ENCODE data around the gene ADORA2A.

DNA sequence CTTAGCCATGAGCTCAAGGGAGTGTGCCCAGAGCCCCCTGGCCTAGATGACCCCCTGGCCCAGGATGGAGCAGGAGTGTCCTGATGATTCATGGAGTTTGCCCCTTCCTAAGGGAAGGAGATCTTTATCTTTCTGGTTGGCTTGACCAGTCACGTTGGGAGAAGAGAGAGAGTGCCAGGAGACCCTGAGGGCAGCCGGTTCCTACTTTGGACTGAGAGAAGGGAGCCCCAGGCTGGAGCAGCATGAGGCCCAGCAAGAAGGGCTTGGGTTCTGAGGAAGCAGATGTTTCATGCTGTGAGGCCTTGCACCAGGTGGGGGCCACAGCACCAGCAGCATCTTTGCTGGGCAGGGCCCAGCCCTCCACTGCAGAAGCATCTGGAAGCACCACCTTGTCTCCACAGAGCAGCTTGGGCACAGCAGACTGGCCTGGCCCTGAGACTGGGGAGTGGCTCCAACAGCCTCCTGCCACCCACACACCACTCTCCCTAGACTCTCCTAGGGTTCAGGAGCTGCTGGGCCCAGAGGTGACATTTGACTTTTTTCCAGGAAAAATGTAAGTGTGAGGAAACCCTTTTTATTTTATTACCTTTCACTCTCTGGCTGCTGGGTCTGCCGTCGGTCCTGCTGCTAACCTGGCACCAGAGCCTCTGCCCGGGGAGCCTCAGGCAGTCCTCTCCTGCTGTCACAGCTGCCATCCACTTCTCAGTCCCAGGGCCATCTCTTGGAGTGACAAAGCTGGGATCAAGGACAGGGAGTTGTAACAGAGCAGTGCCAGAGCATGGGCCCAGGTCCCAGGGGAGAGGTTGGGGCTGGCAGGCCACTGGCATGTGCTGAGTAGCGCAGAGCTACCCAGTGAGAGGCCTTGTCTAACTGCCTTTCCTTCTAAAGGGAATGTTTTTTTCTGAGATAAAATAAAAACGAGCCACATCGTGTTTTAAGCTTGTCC, 14.3 kb downstream of the ADORA2A start:
- TF ChIP-seq, protein P1, sequence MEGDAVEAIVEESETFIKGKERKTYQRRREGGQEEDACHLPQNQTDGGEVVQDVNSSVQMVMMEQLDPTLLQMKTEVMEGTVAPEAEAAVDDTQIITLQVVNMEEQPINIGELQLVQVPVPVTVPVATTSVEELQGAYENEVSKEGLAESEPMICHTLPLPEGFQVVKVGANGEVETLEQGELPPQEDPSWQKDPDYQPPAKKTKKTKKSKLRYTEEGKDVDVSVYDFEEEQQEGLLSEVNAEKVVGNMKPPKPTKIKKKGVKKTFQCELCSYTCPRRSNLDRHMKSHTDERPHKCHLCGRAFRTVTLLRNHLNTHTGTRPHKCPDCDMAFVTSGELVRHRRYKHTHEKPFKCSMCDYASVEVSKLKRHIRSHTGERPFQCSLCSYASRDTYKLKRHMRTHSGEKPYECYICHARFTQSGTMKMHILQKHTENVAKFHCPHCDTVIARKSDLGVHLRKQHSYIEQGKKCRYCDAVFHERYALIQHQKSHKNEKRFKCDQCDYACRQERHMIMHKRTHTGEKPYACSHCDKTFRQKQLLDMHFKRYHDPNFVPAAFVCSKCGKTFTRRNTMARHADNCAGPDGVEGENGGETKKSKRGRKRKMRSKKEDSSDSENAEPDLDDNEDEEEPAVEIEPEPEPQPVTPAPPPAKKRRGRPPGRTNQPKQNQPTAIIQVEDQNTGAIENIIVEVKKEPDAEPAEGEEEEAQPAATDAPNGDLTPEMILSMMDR (IDR thresholded peaks at IDR 0.05), result no peak
- TF ChIP-seq POLR2A (IDR thresholded peaks at IDR 0.05), result no peak

All from upper lobe of left lung (tissue), 4 donors.